Adrenal gland (tissue), 12 donors: Measurements from ENCODE around the gene RPL36. TPM values are rescaled to one million over a fixed set of nuclear protein-coding genes. Genes with fewer than 3 reads are reported as not detected.
A peak's percentile ranks its signal among the peaks of the same experiment; 100 is the strongest.

Experiments used
- DNase-seq, 7 donors: peaks; one replicate each; pipeline ENCODE4 v3.0.0-alpha.2; 2019 to 2020
- H3K27ac ChIP-seq, 5 donors: fragments of 200-600 bp; sonication (generic) in 4 of 5; 1 replicate in 3 of 5; 2 replicates in 2 of 5; pipeline versions ENCODE4 v1.5.1 to v1.8.0; 2016 to 2020; ENCODE audit warnings: mild to moderate bottlenecking in 1 of 5
- H3K27me3 ChIP-seq: fragments of 200-600 bp; 2 replicates; pipeline ENCODE4 v1.8.0; 2021
- H3K36me3 ChIP-seq, 2 donors: fragments of 200-600 bp; replicated peaks in 1 of 2; 1 replicate in 1 of 2; 2 replicates in 1 of 2; pipeline versions ENCODE4 v1.5.1 to v1.8.0; 2018 to 2022
- H3K4me1 ChIP-seq, 2 donors: fragments of 200-600 bp; replicated peaks in 1 of 2; 1 replicate in 1 of 2; 2 replicates in 1 of 2; pipeline versions ENCODE4 v1.5.1 to v1.8.0; 2018 to 2021
- H3K4me3 ChIP-seq, 4 donors: fragments of 200-600 bp; sonication (generic) in 3 of 4; one replicate each; pipeline ENCODE4 v1.5.1; 2016 to 2018
- H3K9me3 ChIP-seq, 3 donors: fragments of 200-600 bp; sonication (generic) in 1 of 3; replicated peaks in 1 of 3; 1 replicate in 2 of 3; 2 replicates in 1 of 3; pipeline versions ENCODE4 v1.5.1 to v1.8.0; 2016 to 2021
- POLR2A ChIP-seq, 2 donors: fragments of 450-650 bp; IDR thresholded peaks; one replicate each; pipeline ENCODE4 v1.6.1; 2017; ENCODE audit warnings: antibody characterized with exemption in 2 of 2, mild to moderate bottlenecking in 2 of 2, moderate library complexity in 1 of 2
- WGBS, 4 donors: extraction: QIAGEN DNeasy Blood & Tissue Kit in 2 of 4; methylation state at CpG; one replicate each; pipeline versions ENCODE4 v1.1.5 to v1.1.7; 2013 to 2017; 5-methylcytosine and 5-hydroxymethylcytosine counted together
- intact Hi-C, 2 donors: fragments of 100-400 bp; cut with DNase I; formaldehyde crosslinking; loops; one replicate each; pipeline versions ENCODE4 v1.14.1 to v1.15.0; 2022 to 2023
- polyA plus RNA-seq, 3 donors: library from polyadenylated mRNA; stranded (reverse); fragments of 200-250 nt in 2 of 3; fragments of 350-450 nt in 1 of 3; fragmentation: Illumina TruSeq in 1 of 3; extraction: RNeasy Lipid Tissue Mini Kit (QIAGEN cat#74804) in 1 of 3; gene quantifications; one replicate each; pipeline ENCODE4 v1.2.3, GENCODE V29; 2013 to 2014
- total RNA-seq, 9 donors: library from RNA; depleted of rRNA in 4 of 9; stranded (reverse); fragments of >200 nt in 4 of 9; fragments of 120-200 nt in 1 of 9; fragmentation: NEBNext Ultra II Directional in 1 of 9; extraction: Animal tissue kit (Norgen Biotek cat#: 25700) in 1 of 9; gene quantifications; one replicate each; pipeline versions ENCODE4 v1.1.0 to v1.2.4, GENCODE V29; 2013 to 2023
- TF ChIP-seq, protein P1 (sequence below), 6 experiments: fragments of 450-650 bp in 4 of 6; fragments of 200-600 bp in 2 of 6; sonication (generic) in 1 of 6; IDR thresholded peaks; 1 replicate in 5 of 6; 2 replicates in 1 of 6; pipeline versions ENCODE4 v1.5.1 to v1.8.0; 2016 to 2021; ENCODE audit warnings: antibody characterized with exemption in 6 of 6, mild to moderate bottlenecking in 2 of 6, moderate library complexity in 1 of 6
- donor health status: healthy with polysubstance abuse.
- donor health status: Bipolar disorder and iron deficiency.
- donor health status: DM: yes; HTN: yes; CAD: no.
- donor health status: DM: no; HTN: no; CAD: no.
- donor health status: DM: no; HTN: no; CAD: no.
- donor health status: DM: yes; HTN: yes; CAD: no.

The RPL36 gene
- total and polyA plus RNA-seq, 12 donors: 615 to 3,360 (median 1,204) TPM

DNA sequence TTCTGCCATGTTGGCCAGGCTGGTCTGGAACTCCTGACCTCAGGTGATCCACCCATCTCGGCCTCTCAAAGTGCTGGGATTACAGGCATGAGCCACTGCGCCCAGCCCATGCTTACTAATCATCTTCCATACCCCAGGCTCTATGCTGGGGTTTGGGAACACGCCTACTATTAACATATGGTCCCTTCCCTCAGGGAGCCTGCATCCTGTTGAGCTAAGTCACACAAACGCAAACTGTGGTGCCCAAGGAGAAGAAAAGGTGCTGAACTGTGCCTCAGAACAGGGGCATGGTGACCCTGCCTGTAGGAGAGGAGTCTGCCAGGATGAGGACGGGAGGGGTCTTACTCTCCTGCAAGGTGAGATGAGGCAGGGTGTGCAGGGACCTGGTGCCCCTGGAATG, 15.4 kb upstream of the RPL36 start:
- intact Hi-C loops: loop anchor here (5.0 kb wide), 2 partner anchors 47 to 587 kb away; no protein-coding TSS in a partner anchor
- peaks cover 0 to 4% of the 10 kb centered on the region in 2 donors for H3K36me3 ChIP-seq
- peaks cover 6 to 8% of the 10 kb centered on the region in 2 donors for H3K4me1 ChIP-seq
- H3K9me3 ChIP-seq: no peaks in the 10 kb centered on the region
- no peak overlapping the region for H3K4me3 ChIP-seq
- DNase-seq: no peak
- H3K27ac ChIP-seq: no peak overlapping the region
- no peak for TF ChIP-seq POLR2A (IDR thresholded peaks at IDR 0.05)
- TF ChIP-seq, protein P1, sequence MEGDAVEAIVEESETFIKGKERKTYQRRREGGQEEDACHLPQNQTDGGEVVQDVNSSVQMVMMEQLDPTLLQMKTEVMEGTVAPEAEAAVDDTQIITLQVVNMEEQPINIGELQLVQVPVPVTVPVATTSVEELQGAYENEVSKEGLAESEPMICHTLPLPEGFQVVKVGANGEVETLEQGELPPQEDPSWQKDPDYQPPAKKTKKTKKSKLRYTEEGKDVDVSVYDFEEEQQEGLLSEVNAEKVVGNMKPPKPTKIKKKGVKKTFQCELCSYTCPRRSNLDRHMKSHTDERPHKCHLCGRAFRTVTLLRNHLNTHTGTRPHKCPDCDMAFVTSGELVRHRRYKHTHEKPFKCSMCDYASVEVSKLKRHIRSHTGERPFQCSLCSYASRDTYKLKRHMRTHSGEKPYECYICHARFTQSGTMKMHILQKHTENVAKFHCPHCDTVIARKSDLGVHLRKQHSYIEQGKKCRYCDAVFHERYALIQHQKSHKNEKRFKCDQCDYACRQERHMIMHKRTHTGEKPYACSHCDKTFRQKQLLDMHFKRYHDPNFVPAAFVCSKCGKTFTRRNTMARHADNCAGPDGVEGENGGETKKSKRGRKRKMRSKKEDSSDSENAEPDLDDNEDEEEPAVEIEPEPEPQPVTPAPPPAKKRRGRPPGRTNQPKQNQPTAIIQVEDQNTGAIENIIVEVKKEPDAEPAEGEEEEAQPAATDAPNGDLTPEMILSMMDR (IDR thresholded peaks at IDR 0.05): no peak
- WGBS, 4 donors: 76 to 93% (median 85%) methylated on average over 4 to 5 of the region's 5 CpGs
- no peaks in the 10 kb centered on the region for H3K27me3 ChIP-seq

DNA sequence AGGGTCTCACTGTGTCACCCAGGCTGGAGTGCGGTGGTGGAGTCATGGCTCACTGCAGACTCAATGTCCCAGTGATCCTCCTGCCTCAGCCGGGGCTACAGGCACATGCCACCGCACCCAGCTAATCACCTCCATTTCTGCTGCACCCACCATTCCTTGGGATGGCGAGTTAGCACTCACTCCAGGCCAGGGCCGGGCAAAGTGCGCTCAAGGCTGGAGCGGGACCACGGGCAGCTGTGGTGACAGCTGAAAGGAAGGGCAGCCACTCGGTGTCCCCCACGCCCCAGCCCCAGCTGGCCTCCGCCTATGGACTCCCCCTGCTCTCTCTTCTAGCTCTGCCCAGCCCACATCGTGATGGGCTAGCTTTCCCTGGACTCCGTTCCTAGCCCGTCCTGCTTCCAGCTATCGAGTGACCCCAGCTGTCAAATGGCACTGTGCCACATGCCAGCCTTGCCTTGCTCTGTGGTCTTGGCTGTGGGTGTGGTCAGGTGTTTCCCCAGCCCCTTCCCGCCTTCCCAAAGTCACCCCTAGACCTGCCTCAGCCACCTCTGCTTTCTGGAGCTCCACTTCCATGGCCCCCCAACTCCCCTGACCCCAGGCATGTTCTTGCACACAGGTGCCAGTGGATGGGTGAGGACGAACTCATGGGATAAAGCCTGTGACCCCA, 13.9 kb upstream of the RPL36 start:
- Histone ChIP-seq H3K4me1 (peaks cover 12 to 13% of the 10 kb centered on the region in 2 donors), H3K27me3 (no peaks in the 10 kb centered on the region), H3K27ac (no peak overlapping the region), H3K36me3 (no peaks in the 10 kb centered on the region), H3K9me3 (no peaks in the 10 kb centered on the region), H3K4me3 (no peak overlapping the region)
- intact Hi-C loops: loop anchor here (5.0 kb wide), 2 partner anchors 49 to 589 kb away; no protein-coding TSS in a partner anchor
- DNase-seq: peak in 3 of 7 donors; percentile 18 to 30 (median 30)
- WGBS, 4 donors: 74 to 77% (median 76%) methylated on average over 6 to 17 of the region's 17 CpGs
- TF ChIP-seq, protein P1 (IDR thresholded peaks at IDR 0.05): no peak
- TF ChIP-seq POLR2A (IDR thresholded peaks at IDR 0.05): no peak

DNA sequence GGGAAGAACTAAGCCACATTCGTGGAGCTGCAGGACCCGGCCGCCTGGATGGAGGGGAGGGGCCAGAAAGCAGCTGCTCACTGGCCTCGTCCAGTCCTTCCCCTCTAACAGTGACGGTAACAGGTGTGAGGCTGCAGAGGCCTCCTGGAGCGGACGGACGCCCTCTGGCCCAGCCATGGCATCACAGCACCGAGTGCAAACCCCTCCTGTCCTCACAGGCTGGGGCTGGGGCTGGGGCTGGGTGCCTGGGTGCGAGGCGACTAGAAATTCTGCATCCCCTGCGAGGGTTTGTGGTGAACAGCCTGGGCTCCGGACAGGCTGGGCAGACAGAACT, 13.4 kb upstream of the RPL36 start:
- DNase-seq: peak in 1 of 7 donors; percentile 21
- TF ChIP-seq POLR2A (IDR thresholded peaks at IDR 0.05): no peak
- TF ChIP-seq, protein P1 (IDR thresholded peaks at IDR 0.05): no peak
- no peaks in the 10 kb centered on the region for H3K27me3 ChIP-seq
- no peak overlapping the region for H3K4me3 ChIP-seq
- no peak overlapping the region for H3K27ac ChIP-seq
- H3K36me3 ChIP-seq: no peaks in the 10 kb centered on the region
- no peaks in the 10 kb centered on the region for H3K9me3 ChIP-seq
- intact Hi-C loops: loop anchor here (5.0 kb wide), 2 partner anchors 49 to 589 kb away; no protein-coding TSS in a partner anchor
- WGBS, 4 donors: 68 to 75% (median 73%) methylated on average over 4 to 13 of the region's 13 CpGs; no CpG with 5 or more reads in 1 of the 4 donors
- H3K4me1 ChIP-seq: peaks cover 13% of the 10 kb centered on the region in 2 donors

DNA sequence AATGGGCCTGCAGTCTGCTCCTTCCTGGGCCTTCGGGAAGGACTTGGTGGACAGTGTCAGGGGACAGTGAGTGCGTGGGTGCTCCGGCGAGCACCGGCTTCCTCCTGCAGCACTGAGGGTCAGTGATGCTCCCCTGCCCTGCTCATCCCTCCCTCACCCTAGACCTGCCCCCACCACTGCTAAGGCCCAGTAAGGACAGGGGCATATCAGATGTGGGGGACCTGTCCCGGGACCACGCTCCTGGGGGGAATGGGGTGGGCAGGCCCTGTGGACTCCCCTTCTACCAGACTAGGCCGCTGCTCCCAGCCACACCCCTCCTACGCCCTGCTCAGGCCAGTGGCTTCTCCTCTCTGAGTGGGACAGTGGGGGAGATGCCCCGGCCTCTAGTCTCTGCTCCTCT, 13.0 kb upstream of the RPL36 start:
- Histone ChIP-seq H3K9me3 (no peaks in the 10 kb centered on the region), H3K4me1 (peaks cover 13% of the 10 kb centered on the region in 2 donors), H3K27me3 (no peaks in the 10 kb centered on the region), H3K27ac (no peak overlapping the region), H3K36me3 (no peaks in the 10 kb centered on the region), H3K4me3 (no peak overlapping the region)
- peak in 3 of 7 donors; percentile 18 to 25 (median 21) for DNase-seq
- WGBS, 4 donors: 89 to 95% (median 94%) methylated on average over 3 to 10 of the region's 10 CpGs
- TF ChIP-seq, protein P1 (IDR thresholded peaks at IDR 0.05): no peak
- no peak for TF ChIP-seq POLR2A (IDR thresholded peaks at IDR 0.05)
- intact Hi-C loops: loop anchor here (5.0 kb wide), 2 partner anchors 50 to 590 kb away; no protein-coding TSS in a partner anchor
